ENCODE data around the gene CKM.

CKM gene

DNA sequence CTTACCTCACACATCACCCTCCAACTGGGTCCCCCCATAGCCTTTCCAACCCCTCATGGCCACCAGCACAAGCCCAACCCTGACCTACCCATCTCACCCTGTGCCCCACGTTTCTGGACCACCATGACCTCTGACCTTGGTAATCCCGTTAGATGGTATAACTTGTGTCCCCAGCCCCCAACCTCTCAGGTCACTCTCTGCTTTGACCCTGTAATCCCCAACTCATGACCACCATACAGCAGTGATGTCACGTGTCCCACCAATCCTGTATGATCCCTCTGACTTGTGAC is 26.4 kb upstream of the CKM start:
- H3K36me3 ChIP-seq (ENCODE audit: control insufficient read depth, insufficient read depth, low read length): peaks cover 48% of the 10 kb centered on the region
- H3K9me3 ChIP-seq (ENCODE audit: control insufficient read depth, insufficient read depth, low read depth, low read length): no peaks in the 10 kb centered on the region
- H3K9ac ChIP-seq (ENCODE audit: low read length): no peak overlapping the region
- no peaks in the 10 kb centered on the region for H3K27me3 ChIP-seq (ENCODE audit: control insufficient read depth, insufficient read depth, low read length)
- no peak overlapping the region for H3K4me3 ChIP-seq (ENCODE audit: low read depth, low read length)
- H3K4me1 ChIP-seq (ENCODE audit: control insufficient read depth, insufficient read depth, low read length): 0 out of 2 replicates have a peak, but pooled peaks cover 3% of the 10 kb centered on the region
- H3K27ac ChIP-seq (ENCODE audit: low read depth, low read length): no peak overlapping the region

DNA sequence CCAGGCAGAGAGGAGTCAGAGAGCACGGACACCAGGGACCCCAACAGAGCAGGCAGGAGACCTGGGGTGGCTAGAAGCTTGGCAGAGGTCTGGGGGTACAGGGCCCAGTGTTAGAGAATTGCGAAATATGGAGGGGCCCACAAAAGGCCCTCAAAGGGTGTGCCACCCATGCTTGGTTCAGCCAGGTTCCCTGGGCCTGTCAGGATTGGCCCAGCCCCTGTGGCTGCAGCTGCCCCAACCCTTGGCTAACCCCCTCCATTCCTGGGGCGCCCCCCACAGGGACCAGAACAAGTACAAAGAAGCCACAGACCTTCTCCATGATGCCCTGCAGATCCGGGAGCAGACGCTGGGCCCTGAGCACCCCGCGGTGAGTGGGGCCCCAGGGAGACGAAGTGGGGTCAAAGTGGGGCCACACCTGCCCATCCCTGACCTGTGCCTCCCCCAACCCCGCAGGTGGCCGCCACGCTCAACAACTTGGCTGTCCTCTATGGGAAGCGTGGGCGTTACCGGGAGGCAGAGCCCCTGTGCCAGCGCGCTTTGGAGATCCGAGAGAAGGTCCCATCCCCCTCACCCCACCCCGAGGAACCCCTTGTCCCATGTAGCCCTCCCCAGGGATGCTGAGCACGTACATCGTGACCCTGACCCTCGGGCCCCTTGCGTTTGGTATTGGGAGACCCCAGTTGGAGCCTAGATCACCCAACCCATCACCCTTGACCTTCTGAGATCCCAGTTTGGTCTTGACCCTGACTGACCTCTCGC is 25.9 kb upstream of the CKM start:
- H3K27me3 ChIP-seq (ENCODE audit: control insufficient read depth, insufficient read depth, low read length): no peaks in the 10 kb centered on the region
- no peak overlapping the region for H3K27ac ChIP-seq (ENCODE audit: low read depth, low read length)
- no peak overlapping the region for H3K9ac ChIP-seq (ENCODE audit: low read length)
- 0 out of 2 replicates have a peak, but pooled peaks cover 3% of the 10 kb centered on the region for H3K4me1 ChIP-seq (ENCODE audit: control insufficient read depth, insufficient read depth, low read length)
- H3K9me3 ChIP-seq (ENCODE audit: control insufficient read depth, insufficient read depth, low read depth, low read length): no peaks in the 10 kb centered on the region
- H3K4me3 ChIP-seq (ENCODE audit: low read depth, low read length): no peak overlapping the region
- peaks cover 43% of the 10 kb centered on the region for H3K36me3 ChIP-seq (ENCODE audit: control insufficient read depth, insufficient read depth, low read length)

DNA sequence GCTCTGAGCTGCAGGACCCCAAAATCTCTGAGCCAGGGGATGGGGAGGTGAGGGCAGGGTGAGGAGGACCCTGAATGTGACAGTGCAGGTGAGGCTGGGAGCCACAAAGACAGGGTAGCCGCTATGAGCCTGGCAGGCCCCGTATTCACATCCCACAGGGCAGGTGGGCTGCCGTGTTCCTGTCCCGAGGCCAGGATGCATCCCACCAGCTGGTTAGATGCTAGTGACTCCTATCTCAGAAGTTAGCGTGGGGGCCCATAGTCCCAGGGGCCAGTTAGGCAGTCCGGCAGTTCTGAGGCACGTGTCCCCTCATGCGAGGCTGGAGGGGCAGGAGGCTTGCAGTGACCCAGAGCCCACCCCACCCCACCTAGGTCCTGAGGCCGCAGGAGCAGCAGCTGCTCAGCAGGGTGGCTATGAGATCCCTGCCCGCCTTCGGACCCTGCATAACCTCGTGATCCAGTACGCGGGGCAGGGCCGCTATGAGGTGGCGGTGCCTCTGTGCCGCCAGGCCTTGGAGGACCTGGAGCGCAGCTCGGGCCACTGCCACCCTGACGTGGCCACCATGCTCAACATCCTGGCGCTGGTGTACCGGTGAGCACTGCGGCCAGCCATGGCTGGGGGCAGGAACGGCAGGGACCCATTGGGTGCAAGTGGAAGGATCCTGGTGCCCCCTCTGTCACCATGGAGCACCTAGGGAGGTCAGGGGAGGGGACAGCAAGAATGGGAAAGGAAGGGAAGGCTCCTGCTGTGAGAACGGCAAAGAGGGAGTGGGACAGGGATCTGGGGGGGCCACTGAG is 25.1 kb upstream of the CKM start:
- Histone ChIP-seq H3K4me1 (ENCODE audit: control insufficient read depth, insufficient read depth, low read length) (0 out of 2 replicates have a peak, but pooled peaks cover 3% of the 10 kb centered on the region), H3K9ac (ENCODE audit: low read length) (no peak overlapping the region), H3K36me3 (ENCODE audit: control insufficient read depth, insufficient read depth, low read length) (peaks cover 35% of the 10 kb centered on the region), H3K27ac (ENCODE audit: low read depth, low read length) (no peak overlapping the region), H3K27me3 (ENCODE audit: control insufficient read depth, insufficient read depth, low read length) (peaks cover 4% of the 10 kb centered on the region), H3K4me3 (ENCODE audit: low read depth, low read length) (no peak overlapping the region), H3K9me3 (ENCODE audit: control insufficient read depth, insufficient read depth, low read depth, low read length) (no peaks in the 10 kb centered on the region)

DNA sequence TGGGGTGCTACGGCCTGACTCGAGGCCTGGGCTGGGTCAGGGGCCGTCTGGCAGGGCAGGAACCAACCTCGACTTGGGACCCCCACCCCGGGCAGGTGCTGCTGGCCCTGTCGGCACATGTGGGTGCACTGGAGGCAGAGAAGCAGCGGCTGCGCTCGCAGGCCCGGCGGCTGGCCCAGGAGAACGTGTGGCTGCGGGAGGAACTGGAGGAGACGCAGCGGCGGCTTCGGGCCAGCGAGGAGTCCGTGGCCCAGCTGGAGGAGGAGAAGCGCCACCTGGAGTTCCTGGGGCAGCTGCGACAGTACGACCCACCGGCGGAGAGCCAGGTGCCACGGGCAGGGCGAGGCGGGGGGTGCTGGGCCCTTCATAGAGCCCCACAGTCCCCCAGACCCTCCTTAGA is 23.8 kb upstream of the CKM start:
- peaks cover 22% of the 10 kb centered on the region for H3K36me3 ChIP-seq (ENCODE audit: control insufficient read depth, insufficient read depth, low read length)
- no peak overlapping the region for H3K27ac ChIP-seq (ENCODE audit: low read depth, low read length)
- H3K9ac ChIP-seq (ENCODE audit: low read length): no peak overlapping the region
- H3K4me3 ChIP-seq (ENCODE audit: low read depth, low read length): no peak overlapping the region
- H3K4me1 ChIP-seq (ENCODE audit: control insufficient read depth, insufficient read depth, low read length): 0 out of 2 replicates have a peak, but pooled peaks cover 3% of the 10 kb centered on the region
- peaks cover 14% of the 10 kb centered on the region for H3K27me3 ChIP-seq (ENCODE audit: control insufficient read depth, insufficient read depth, low read length)
- no peaks in the 10 kb centered on the region for H3K9me3 ChIP-seq (ENCODE audit: control insufficient read depth, insufficient read depth, low read depth, low read length)

DNA sequence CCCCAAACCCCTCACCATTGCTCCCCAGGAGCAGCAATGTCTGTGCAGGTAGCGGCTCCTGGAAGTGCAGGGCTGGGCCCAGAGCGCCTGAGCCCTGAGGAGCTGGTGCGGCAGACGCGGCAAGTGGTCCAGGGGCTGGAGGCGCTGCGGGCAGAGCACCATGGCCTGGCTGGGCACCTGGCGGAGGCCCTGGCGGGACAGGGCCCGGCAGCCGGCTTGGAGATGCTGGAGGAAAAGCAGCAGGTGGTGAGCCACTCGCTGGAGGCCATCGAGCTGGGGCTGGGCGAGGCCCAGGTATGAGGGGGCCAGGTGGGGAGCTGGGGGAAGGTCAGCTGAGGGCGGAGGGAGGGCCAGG is 22.8 kb upstream of the CKM start:
- peaks cover 23% of the 10 kb centered on the region for H3K27me3 ChIP-seq (ENCODE audit: control insufficient read depth, insufficient read depth, low read length)
- peaks cover 12% of the 10 kb centered on the region for H3K36me3 ChIP-seq (ENCODE audit: control insufficient read depth, insufficient read depth, low read length)
- no peaks in the 10 kb centered on the region for H3K9me3 ChIP-seq (ENCODE audit: control insufficient read depth, insufficient read depth, low read depth, low read length)
- H3K4me3 ChIP-seq (ENCODE audit: low read depth, low read length): no peak overlapping the region
- 0 out of 2 replicates have a peak, but pooled peaks cover 3% of the 10 kb centered on the region for H3K4me1 ChIP-seq (ENCODE audit: control insufficient read depth, insufficient read depth, low read length)
- H3K27ac ChIP-seq (ENCODE audit: low read depth, low read length): no peak overlapping the region
- H3K9ac ChIP-seq (ENCODE audit: low read length): no peak overlapping the region

DNA sequence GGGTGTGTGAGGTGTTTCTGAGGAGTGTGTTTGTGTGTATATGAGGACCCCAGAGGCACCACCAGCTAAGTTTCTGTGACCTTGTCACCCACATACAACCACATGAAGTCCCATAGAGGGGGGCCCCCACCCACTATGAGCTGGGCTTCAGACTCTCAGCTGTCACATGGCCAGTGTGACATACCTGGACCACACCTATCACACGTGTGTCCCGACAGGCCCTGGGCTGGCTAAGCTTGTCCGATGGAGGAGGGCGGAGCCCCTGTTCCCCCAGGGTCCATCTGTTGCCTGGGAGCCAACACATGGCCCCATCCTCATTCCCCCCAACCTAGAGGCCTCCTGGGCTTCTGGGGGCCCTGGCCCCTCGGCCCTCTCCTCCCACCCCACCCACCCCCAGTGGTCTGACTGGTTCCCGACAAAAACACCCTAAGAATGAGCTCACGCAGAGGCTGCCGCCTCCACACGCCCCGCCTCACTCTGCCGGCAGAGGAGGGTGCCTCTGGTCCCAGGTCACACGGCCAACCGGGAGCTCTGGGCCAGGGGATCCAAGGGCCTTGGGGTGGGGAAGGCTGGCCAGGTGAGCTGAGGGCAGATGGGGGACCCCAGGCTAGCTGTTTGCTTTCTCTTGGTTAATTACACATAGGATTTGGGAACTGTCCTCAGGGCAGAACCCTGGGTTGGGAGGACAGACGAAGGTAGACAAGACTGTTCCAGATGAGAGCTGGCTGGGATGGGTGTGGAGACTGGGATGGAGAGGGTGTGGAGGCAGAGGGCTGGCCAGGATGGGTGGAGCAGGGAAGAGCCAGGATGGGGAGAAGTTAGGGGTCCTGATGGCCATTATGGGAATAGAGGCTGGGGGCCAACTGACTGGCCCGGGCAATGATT is 22.2 kb upstream of the CKM start:
- no peak overlapping the region for H3K27ac ChIP-seq (ENCODE audit: low read depth, low read length)
- peaks cover 7% of the 10 kb centered on the region for H3K36me3 ChIP-seq (ENCODE audit: control insufficient read depth, insufficient read depth, low read length)
- 0 out of 2 replicates have a peak, but pooled peaks cover 3% of the 10 kb centered on the region for H3K4me1 ChIP-seq (ENCODE audit: control insufficient read depth, insufficient read depth, low read length)
- peaks cover 29% of the 10 kb centered on the region for H3K27me3 ChIP-seq (ENCODE audit: control insufficient read depth, insufficient read depth, low read length)
- no peak overlapping the region for H3K9ac ChIP-seq (ENCODE audit: low read length)
- no peak overlapping the region for H3K4me3 ChIP-seq (ENCODE audit: low read depth, low read length)
- no peaks in the 10 kb centered on the region for H3K9me3 ChIP-seq (ENCODE audit: control insufficient read depth, insufficient read depth, low read depth, low read length)

DNA sequence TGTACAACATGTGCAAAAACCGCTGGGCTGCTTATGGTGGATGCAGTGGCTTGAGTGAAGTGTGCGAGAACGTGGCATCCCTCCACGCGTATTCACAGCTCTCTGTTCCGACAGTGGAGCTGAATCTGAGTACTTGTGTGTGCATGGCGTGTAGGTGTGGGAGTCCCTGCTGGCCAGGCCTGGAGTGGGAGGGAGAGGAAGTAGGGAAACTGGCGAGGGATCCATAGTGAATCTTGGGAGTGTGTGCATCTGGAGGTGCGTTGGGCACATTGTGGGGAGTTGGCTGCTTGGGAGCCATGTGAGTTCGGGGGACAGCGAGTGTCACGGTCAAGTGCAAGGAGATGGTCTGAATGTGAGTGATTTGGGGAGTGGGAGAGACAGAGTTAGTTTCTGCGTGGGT is 20.2 kb upstream of the CKM start:
- Histone ChIP-seq H3K9ac (ENCODE audit: low read length) (no peak overlapping the region), H3K36me3 (ENCODE audit: control insufficient read depth, insufficient read depth, low read length) (no peaks in the 10 kb centered on the region), H3K27me3 (ENCODE audit: control insufficient read depth, insufficient read depth, low read length) (peaks cover 31% of the 10 kb centered on the region), H3K9me3 (ENCODE audit: control insufficient read depth, insufficient read depth, low read depth, low read length) (no peaks in the 10 kb centered on the region), H3K4me3 (ENCODE audit: low read depth, low read length) (no peak overlapping the region), H3K27ac (ENCODE audit: low read depth, low read length) (no peak overlapping the region), H3K4me1 (ENCODE audit: control insufficient read depth, insufficient read depth, low read length) (0 out of 2 replicates have a peak, but pooled peaks cover 3% of the 10 kb centered on the region)

DNA sequence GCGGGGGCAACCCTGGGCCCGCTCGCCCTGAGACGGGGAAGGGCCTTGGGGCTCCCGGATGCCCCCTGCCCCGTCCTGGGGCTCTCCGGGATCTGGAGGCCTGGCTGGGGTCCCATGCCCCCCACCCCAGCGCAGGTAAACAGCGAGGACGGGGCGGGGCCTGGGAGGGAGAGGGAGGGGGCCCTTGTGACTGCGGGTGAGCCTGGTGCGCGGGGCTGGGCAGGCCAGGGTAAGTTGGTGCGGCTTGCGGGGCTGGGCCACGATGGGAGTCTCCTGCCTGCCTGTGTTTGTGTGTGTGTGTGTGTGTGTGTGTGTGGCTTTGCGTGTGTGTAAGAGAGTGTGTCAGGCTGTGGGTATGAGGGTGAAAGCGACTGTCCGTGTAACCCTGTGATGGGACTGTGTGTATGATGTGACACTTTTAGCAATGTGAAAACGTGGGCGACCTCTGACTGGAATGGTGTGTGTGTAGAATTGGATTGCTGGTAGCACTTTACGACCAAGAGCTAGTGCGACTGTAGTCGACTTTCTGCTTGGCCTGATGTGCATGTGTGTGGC is 18.3 kb upstream of the CKM start:
- H3K36me3 ChIP-seq (ENCODE audit: control insufficient read depth, insufficient read depth, low read length): no peaks in the 10 kb centered on the region
- no peaks in the 10 kb centered on the region for H3K9me3 ChIP-seq (ENCODE audit: control insufficient read depth, insufficient read depth, low read depth, low read length)
- no peaks in the 10 kb centered on the region for H3K4me1 ChIP-seq (ENCODE audit: control insufficient read depth, insufficient read depth, low read length)
- peak overlapping the region; percentile 0 for H3K9ac ChIP-seq (ENCODE audit: low read length)
- H3K27ac ChIP-seq (ENCODE audit: low read depth, low read length): no peak overlapping the region
- peak overlapping the region; percentile 52 for H3K4me3 ChIP-seq (ENCODE audit: low read depth, low read length)
- H3K27me3 ChIP-seq (ENCODE audit: control insufficient read depth, insufficient read depth, low read length): peaks cover 31% of the 10 kb centered on the region

DNA sequence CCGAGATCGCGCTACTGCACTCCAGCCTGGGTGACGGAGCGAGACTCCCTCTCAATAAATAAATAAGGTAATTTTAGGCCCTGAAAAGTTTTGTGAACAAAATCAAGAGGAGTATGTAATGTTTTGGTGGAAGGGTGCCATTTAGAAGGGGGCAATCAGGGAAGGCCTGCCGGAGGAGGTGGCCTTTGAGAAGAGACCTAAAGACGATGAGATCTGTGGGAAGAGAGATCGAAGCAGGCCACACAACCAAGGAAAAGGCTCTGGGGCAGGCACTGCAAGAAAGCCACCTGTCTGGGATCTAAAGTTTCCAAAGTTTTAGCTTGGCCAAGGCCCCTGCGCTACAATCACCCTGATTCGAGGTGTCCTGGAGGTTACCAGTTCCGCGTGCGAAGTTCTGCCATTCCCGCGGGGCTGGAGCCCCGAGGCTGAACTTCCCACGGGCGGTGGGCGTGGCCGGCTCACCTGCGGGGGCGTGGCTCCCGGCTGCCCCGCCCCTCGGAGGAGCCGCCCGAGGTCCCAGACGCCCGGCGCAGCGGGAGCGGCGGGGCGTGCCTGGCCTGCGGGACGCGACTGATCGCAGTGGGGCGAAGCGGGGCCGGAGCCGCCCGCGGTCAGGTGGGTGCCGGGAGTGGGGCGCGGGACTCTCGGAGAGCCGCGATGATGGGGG is 17.7 kb upstream of the CKM start, which contains the start of gene KLC3:
KLC3 (plus strand) TSS at position 519 of the 667 bp plus-strand sequence. CDS start 4,792 bp downstream, outside the sequence.
- peak within 1 kb of the TSS; percentile 17 for H3K9ac ChIP-seq (ENCODE audit: low read length)
- H3K27ac ChIP-seq (ENCODE audit: low read depth, low read length): no peak within 1 kb of the TSS
- H3K9me3 ChIP-seq (ENCODE audit: control insufficient read depth, insufficient read depth, low read depth, low read length): no peaks in the 10 kb centered on the region
- no peaks in the 10 kb centered on the region for H3K4me1 ChIP-seq (ENCODE audit: control insufficient read depth, insufficient read depth, low read length)
- peak within 1 kb of the TSS; percentile 52 for H3K4me3 ChIP-seq (ENCODE audit: low read depth, low read length)
- no peaks in the 10 kb centered on the region for H3K36me3 ChIP-seq (ENCODE audit: control insufficient read depth, insufficient read depth, low read length)
- H3K27me3 ChIP-seq (ENCODE audit: control insufficient read depth, insufficient read depth, low read length): peaks cover 31% of the 10 kb centered on the region

DNA sequence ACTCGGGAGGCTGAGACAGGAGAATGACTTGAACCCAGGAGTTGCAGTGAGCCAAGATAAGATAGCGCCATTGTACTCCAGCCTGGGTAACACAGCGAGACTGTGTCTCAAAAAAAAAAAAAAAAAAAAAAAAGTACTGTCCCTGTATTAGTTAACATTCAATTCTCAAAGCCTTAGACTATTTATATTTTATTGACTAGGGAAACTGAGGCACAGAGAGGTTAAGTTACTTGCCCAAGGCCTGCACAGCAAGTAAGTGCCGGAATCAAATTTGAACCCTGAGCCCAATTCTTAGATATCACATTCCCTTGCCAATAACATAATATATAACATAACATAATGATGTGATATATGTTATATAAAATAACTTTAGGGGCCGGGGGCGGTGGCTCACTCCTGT is 17.0 kb upstream of the CKM start:
- no peaks in the 10 kb centered on the region for H3K36me3 ChIP-seq (ENCODE audit: control insufficient read depth, insufficient read depth, low read length)
- H3K9me3 ChIP-seq (ENCODE audit: control insufficient read depth, insufficient read depth, low read depth, low read length): no peaks in the 10 kb centered on the region
- peaks cover 31% of the 10 kb centered on the region for H3K27me3 ChIP-seq (ENCODE audit: control insufficient read depth, insufficient read depth, low read length)
- H3K27ac ChIP-seq (ENCODE audit: low read depth, low read length): no peak overlapping the region
- no peak overlapping the region for H3K9ac ChIP-seq (ENCODE audit: low read length)
- H3K4me3 ChIP-seq (ENCODE audit: low read depth, low read length): no peak overlapping the region
- H3K4me1 ChIP-seq (ENCODE audit: control insufficient read depth, insufficient read depth, low read length): no peaks in the 10 kb centered on the region

All from HUES6 (cell line).